ENCODE results near the gene DACT3.

The DACT3 gene

GRCh38 chr19:46624958-46625661 is 35.9 kb downstream of the DACT3 start, which contains the start of gene PTGIR:
Gene PTGIR (minus strand): TSS chr19:46625089. CDS start chr19:46624225, 864 bp downstream.
- TF ChIP-seq CTCF (IDR thresholded peaks at IDR 0.05) (no peak), ZFX (IDR thresholded peaks at IDR 0.05; ENCODE audit: borderline replicate concordance) (no peak)
- no peak within 1 kb of the TSS for H3K27ac ChIP-seq

GRCh38 chr19:46623915-46624502 is 37.0 kb downstream of the DACT3 start:
- no peak overlapping the region for H3K27ac ChIP-seq
- no peak for TF ChIP-seq CTCF (IDR thresholded peaks at IDR 0.05)
- TF ChIP-seq ZFX (IDR thresholded peaks at IDR 0.05; ENCODE audit: borderline replicate concordance) = no peak

- no peak for TF ChIP-seq ZFX (IDR thresholded peaks at IDR 0.05; ENCODE audit: borderline replicate concordance)
- no peak for TF ChIP-seq CTCF (IDR thresholded peaks at IDR 0.05)
- no peak overlapping the region for H3K27ac ChIP-seq
These were observed 38.9 kb downstream of the DACT3 start for GRCh38 chr19:46622118-46622446.

- H3K27ac ChIP-seq = no peak overlapping the region
- no peak for TF ChIP-seq ZFX (IDR thresholded peaks at IDR 0.05; ENCODE audit: borderline replicate concordance)
- TF ChIP-seq CTCF (IDR thresholded peaks at IDR 0.05) = no peak
These were observed 39.5 kb downstream of the DACT3 start for GRCh38 chr19:46621191-46622117.

- no peak overlapping the region for H3K27ac ChIP-seq
- TF ChIP-seq ZFX (IDR thresholded peaks at IDR 0.05; ENCODE audit: borderline replicate concordance) = no peak
- TF ChIP-seq CTCF (IDR thresholded peaks at IDR 0.05) = no peak
These were observed 40.3 kb downstream of the DACT3 start for GRCh38 chr19:46620716-46621115.

GRCh38 chr19:46620267-46620666 is 40.7 kb downstream of the DACT3 start:
- no peak overlapping the region for H3K27ac ChIP-seq
- TF ChIP-seq ZFX (IDR thresholded peaks at IDR 0.05; ENCODE audit: borderline replicate concordance) (no peak), CTCF (IDR thresholded peaks at IDR 0.05) (no peak)
